GM12891 (cell line): ENCODE measurements around the gene NMNAT3.

Experiments
- POLR2AphosphoS5 ChIP-seq: IDR thresholded peaks from 2 replicates; pipeline ENCODE4 v1.6.1; 2011; ENCODE audit warnings: low read depth, low read length, control low read depth
- SPI1 ChIP-seq: IDR thresholded peaks from 2 replicates; pipeline ENCODE4 v1.6.1; 2011; ENCODE audit warnings: low read depth, low read length, control low read depth

DNA sequence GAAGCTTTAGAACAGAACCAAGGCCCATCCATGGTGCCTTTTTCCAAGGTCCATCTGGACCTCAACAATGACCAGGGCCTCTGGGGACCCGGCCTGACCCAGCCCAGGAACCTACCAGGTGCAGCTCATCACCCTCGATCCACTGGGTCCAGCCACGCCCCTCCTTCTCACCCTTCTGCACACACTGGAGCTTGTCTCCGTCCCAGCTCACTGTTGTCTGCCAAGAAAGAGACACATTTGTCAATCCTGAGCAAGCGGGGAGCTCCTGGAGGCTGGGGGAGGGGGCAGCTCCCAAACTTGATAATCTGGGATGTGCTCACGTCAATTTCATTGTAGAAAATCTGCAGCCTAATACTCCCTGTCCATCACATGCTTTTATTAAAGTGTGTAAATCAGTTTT is 159.5 kb downstream of the NMNAT3 start:
- TF ChIP-seq SPI1 (no peak), POLR2AphosphoS5 (no peak)
